AG04450 (cell line): ENCODE results near the gene INSR. TPM values are rescaled to one million over a fixed set of nuclear protein-coding genes. Genes with fewer than 3 reads are reported as not detected.

ENCODE experiments used
- CTCF ChIA-PET: fragments of 300-600, 350-600 bp; formaldehyde crosslinking; extraction: SDS; loops from one replicate; lab custom pipeline; 2022; ENCODE audit warnings: antibody characterized with exemption, inconsistent platforms; lab: Charles Lee
- POLR2A ChIA-PET: fragments of 350-600 bp; formaldehyde crosslinking; extraction: SDS; loops from one replicate; lab custom pipeline; 2021; ENCODE audit warnings: antibody characterized with exemption, inconsistent platforms; lab: Yijun Ruan, JAX
- DNase-seq: peaks from one replicate; pipeline ENCODE4 v3.0.0-alpha.2; 2011; ENCODE audit warnings: low read depth, low spot score
- H3K27ac ChIP-seq: one replicate; pipeline ENCODE4 v1.5.1; 2012; ENCODE audit warnings: low read depth, low read length, control low read depth
- H3K27me3 ChIP-seq: one replicate; pipeline ENCODE4 v1.6.0; 2012; ENCODE audit warnings: low read length; ENCODE audit not compliant: control insufficient read depth, insufficient read depth
- H3K4me3 ChIP-seq: 2 replicates; pipeline ENCODE4 v1.5.1; 2011; ENCODE audit warnings: mild to moderate bottlenecking, low read depth, low read length, control low read depth
- H3K9me3 ChIP-seq: 2 replicates; pipeline ENCODE4 v1.5.1; 2012; ENCODE audit warnings: low read length; ENCODE audit not compliant: control insufficient read depth, insufficient read depth
- CTCF ChIP-seq: IDR thresholded peaks from 2 replicates; pipeline ENCODE4 v1.5.1; 2011; ENCODE audit warnings: low read depth, low read length, control low read depth, inconsistent platforms
- polyA plus RNA-seq: library from polyadenylated mRNA; depleted of rRNA; stranded (reverse); fragments of >200 nt; gene quantifications from 2 replicates; pipeline ENCODE4 v1.2.3, GENCODE V29; 2011

INSR gene
- polyA plus RNA-seq, 1 experiment: 2.9 TPM

DNA sequence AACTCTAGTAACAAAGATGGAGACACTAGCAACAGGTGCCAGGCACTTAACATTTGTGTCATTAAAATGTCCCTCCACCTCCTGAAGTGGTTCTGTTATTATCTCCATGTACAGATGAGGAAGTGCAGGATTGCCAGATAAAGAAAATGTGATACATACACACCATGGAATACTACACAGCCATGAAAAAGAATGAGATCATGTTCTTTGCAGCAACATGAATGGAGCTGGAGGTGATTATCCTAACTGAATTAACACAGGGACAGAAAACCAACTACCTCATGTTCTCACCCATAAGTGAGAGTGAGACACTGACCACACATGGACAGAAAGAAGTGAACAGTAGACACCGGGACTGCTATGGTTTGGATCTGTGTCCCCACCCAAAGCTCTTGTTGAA is 164.2 kb downstream of the INSR start:
- no peak for TF ChIP-seq CTCF
- DNase-seq: no peak
- Histone ChIP-seq H3K4me3 (no peak overlapping the region), H3K27ac (no peak overlapping the region), H3K27me3 (no peaks in the 10 kb centered on the region), H3K9me3 (peaks cover 21% of the 10 kb centered on the region)
- ChIA-PET CTCF (no interaction called here), POLR2A (no interaction called here)

- DNase-seq: no peak
- Histone ChIP-seq H3K27me3 (no peaks in the 10 kb centered on the region), H3K27ac (no peak overlapping the region), H3K4me3 (no peak overlapping the region), H3K9me3 (peaks cover 21% of the 10 kb centered on the region)
- TF ChIP-seq CTCF: no peak
- ChIA-PET CTCF (no interaction called here), POLR2A (no interaction called here)
Measured at GRCh38 chr19:7126132-7126531, 168.1 kb downstream of the INSR start.

GRCh38 chr19:7125221-7125620 is 169.0 kb downstream of the INSR start:
- Histone ChIP-seq H3K27me3 (no peaks in the 10 kb centered on the region), H3K27ac (no peak overlapping the region), H3K9me3 (peaks cover 21% of the 10 kb centered on the region), H3K4me3 (no peak overlapping the region)
- TF ChIP-seq CTCF: no peak
- ChIA-PET CTCF (no interaction called here), POLR2A (no interaction called here)
- no peak for DNase-seq

DNA sequence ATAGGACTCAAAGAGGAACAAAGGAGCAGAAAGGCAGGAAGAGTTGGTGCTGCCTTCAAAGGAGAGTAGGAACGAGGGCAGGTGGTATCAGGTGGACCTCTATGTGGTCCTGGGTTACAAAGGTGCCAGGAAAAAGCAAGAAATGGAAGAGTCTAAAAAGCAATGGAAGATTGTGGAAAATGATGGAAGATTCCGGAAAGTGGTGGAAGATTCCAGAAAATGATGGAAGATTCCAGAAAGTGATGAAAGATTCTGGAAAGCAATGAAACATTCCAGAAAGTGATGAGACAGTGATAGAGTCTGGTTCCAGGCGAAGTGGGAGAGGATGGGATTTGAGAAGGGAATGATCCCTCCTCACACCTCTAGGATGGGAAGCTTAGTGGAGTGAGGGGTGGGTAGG is 169.4 kb downstream of the INSR start:
- DNase-seq: no peak
- H3K9me3 ChIP-seq: peaks cover 21% of the 10 kb centered on the region
- CTCF ChIA-PET: no interaction called here
- H3K27me3 ChIP-seq: no peaks in the 10 kb centered on the region
- H3K27ac ChIP-seq: no peak overlapping the region
- no peak overlapping the region for H3K4me3 ChIP-seq
- no peak for TF ChIP-seq CTCF
- POLR2A ChIA-PET: no interaction called here

- TF ChIP-seq CTCF: no peak
- peaks cover 26% of the 10 kb centered on the region for H3K9me3 ChIP-seq
- no peak overlapping the region for H3K4me3 ChIP-seq
- H3K27ac ChIP-seq: no peak overlapping the region
- H3K27me3 ChIP-seq: no peaks in the 10 kb centered on the region
- no peak for DNase-seq
- ChIA-PET POLR2A (no interaction called here), CTCF (no interaction called here)
Measured at GRCh38 chr19:7122701-7123100, 171.5 kb downstream of the INSR start.
